PC-9 (cell line): ENCODE measurements around the gene RAB40C.

Experiments
- EZH2 ChIP-seq: fragments of 200-600 bp; sonication (generic); IDR thresholded peaks from 2 replicates; pipeline ENCODE4 v1.8.0; 2017; ENCODE audit warnings: antibody characterized with exemption, low read depth
- TF ChIP-seq, protein P1 (sequence below): fragments of 200-600 bp; sonication (generic); conservative IDR thresholded peaks from 2 replicates; pipeline ENCODE4 v1.6.1; 2017; ENCODE audit warnings: mixed run types, antibody characterized with exemption, mild to moderate bottlenecking, moderate library complexity

DNA sequence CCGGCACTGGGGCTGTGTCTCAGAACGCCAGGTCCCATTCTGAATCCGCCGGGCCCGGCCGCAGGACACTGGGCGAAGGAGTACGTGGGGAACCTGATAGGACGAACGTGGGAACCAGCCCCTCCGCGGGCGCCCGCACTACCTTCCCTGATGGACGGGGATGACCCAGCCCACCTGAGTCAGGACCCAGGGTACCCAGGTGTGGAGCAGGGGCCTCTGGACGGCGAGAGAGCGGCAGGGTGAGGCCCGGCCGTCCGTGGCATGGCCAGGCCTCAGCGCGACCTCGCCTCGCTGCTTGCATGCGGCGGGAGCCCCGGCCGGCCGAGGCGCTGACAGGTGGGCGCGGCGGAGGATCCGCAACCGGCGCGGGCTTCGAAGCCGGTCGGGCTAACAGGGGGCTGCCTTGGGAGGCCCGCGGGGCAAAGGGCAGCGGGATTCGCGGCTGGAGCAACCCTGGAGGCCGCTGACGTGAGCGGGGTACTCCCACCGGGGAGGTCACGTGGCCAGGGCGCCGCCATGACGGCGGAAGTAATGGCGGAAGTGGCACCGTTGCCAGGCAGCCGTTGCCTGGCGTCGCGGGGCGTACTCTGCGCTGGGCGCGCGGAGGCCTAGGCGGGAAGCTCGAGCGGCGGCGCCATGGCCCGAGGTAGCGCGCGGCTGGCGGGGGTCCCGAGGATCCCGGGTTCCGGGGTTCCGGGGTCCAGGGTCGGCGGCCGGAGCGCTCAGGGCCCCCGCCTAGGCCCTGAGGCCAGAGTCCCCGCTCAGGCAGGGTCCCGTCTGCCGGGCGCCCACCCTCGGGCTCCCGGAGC is 59.1 kb downstream of the RAB40C start, which contains the start of gene WDR90:
- TF ChIP-seq, protein P1, sequence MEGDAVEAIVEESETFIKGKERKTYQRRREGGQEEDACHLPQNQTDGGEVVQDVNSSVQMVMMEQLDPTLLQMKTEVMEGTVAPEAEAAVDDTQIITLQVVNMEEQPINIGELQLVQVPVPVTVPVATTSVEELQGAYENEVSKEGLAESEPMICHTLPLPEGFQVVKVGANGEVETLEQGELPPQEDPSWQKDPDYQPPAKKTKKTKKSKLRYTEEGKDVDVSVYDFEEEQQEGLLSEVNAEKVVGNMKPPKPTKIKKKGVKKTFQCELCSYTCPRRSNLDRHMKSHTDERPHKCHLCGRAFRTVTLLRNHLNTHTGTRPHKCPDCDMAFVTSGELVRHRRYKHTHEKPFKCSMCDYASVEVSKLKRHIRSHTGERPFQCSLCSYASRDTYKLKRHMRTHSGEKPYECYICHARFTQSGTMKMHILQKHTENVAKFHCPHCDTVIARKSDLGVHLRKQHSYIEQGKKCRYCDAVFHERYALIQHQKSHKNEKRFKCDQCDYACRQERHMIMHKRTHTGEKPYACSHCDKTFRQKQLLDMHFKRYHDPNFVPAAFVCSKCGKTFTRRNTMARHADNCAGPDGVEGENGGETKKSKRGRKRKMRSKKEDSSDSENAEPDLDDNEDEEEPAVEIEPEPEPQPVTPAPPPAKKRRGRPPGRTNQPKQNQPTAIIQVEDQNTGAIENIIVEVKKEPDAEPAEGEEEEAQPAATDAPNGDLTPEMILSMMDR: no peak
- no peak for TF ChIP-seq EZH2
